ENCODE data around the gene NF1. TPM values are rescaled to one million over a fixed set of nuclear protein-coding genes. Genes with fewer than 3 reads are reported as not detected.
"Not testable (repeated sequence)": the region's sequence is repeated elsewhere in the genome, so short reads cannot be mapped to it uniquely, and the experiment has no call there.

Gene NF1
- total RNA-seq, 2 donors from 2014 or later, result 62.3 to 68.0 TPM

DNA sequence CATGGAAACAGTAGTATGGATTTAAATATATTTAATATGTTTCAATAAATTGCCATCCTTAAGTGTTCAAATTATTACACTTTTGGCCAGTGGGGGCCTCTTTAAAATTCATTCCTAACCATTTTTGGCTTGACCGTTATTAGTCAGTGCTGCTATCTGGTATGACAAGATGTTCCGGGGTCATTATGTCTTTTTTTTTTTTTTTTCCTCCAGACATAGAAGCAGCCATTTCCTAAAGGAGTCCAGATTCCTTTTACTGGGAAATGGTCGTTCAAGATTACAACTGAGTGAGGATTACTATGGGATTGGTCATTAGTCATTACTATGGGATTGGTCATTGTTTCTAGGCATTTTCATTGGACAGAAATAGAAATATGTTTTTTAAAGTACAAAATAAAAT lies 53.4 kb downstream of the NF1 start:
- Histone ChIP-seq H3K27me3 (replicated peaks; ENCODE audit: insufficient read depth) (no peaks in the 10 kb centered on the region), H3K27ac (no peak overlapping the region), H3K36me3 (no peaks in the 10 kb centered on the region), H3K4me1 (replicated peaks) (no peaks in the 10 kb centered on the region), H3K4me3 (no peak overlapping the region), H3K9me3 (no peaks in the 10 kb centered on the region)
- TF ChIP-seq, protein P1, sequence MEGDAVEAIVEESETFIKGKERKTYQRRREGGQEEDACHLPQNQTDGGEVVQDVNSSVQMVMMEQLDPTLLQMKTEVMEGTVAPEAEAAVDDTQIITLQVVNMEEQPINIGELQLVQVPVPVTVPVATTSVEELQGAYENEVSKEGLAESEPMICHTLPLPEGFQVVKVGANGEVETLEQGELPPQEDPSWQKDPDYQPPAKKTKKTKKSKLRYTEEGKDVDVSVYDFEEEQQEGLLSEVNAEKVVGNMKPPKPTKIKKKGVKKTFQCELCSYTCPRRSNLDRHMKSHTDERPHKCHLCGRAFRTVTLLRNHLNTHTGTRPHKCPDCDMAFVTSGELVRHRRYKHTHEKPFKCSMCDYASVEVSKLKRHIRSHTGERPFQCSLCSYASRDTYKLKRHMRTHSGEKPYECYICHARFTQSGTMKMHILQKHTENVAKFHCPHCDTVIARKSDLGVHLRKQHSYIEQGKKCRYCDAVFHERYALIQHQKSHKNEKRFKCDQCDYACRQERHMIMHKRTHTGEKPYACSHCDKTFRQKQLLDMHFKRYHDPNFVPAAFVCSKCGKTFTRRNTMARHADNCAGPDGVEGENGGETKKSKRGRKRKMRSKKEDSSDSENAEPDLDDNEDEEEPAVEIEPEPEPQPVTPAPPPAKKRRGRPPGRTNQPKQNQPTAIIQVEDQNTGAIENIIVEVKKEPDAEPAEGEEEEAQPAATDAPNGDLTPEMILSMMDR (IDR thresholded peaks at IDR 0.05), result no peak
- TF ChIP-seq POLR2AphosphoS5 (IDR thresholded peaks at IDR 0.05) (no peak), POLR2A (IDR thresholded peaks at IDR 0.05) (no peak)
- 68% methylated on average over 3 of the region's 3 CpGs for WGBS
- no peak for DNase-seq (ENCODE audit: low spot score)
- intact Hi-C loops (cut with DNase I), result no loop called here

DNA sequence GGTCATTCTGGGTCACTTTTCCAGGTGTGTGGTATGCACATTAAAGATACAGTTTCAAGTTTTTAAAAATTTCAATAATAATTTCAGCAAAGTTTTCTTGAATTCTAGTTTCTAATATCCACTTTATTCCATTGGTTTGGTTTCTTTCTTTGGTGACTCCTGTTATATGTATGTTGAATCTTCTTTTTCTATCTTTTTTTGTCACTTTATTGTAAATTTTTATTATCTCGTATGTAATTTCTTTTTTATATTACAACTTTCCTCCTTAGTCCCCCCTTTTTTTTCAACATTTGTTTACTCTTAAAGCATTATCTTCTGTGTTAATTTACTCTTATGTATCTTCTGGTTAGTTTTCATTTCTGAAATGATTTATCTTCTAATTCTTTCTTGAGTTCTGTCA lies 57.5 kb downstream of the NF1 start:
- TF ChIP-seq POLR2AphosphoS5 (IDR thresholded peaks at IDR 0.05) (no peak), POLR2A (IDR thresholded peaks at IDR 0.05) (no peak)
- TF ChIP-seq, protein P1 (IDR thresholded peaks at IDR 0.05), result no peak
- 83% methylated on average over 1 of the region's 1 CpG for WGBS
- intact Hi-C loops (cut with DNase I), result no loop called here

DNA sequence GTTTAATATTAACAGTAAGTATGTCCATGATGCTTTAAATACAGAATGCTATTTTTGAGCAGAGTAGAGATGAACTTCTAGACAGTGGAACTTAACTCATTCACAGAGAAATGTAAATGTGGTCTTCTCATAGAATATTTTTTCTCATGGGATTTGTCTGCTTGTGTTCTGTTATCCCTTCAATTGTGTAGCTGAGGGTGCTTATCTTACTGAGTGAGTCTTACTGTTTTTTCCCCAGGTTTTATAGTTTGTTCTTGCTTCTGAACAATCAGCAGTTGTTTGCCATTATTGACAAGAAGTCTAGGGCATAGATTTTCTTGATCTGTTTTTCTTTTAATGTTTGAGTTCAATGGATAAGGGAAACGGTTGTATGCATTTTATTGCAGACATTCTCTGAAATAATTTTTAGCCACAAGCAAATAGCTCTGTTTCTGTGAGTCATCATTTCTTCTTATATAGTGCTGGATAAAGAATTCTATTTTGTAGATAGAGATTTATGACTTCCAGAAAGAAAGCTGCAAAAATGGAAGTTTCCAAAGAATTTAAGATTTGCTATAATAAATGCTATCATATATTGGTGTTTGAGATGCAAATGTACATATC lies 60.5 kb downstream of the NF1 start:
- WGBS, result 29% methylated on average over 1 of the region's 1 CpG
- Histone ChIP-seq H3K4me3 (no peak overlapping the region), H3K27ac (no peak overlapping the region), H3K9me3 (no peaks in the 10 kb centered on the region), H3K4me1 (replicated peaks) (no peaks in the 10 kb centered on the region), H3K36me3 (no peaks in the 10 kb centered on the region), H3K27me3 (replicated peaks; ENCODE audit: insufficient read depth) (no peaks in the 10 kb centered on the region)
- DNase-seq (ENCODE audit: low spot score), result no peak
- intact Hi-C loops (cut with DNase I), result no loop called here
- TF ChIP-seq POLR2AphosphoS5 (IDR thresholded peaks at IDR 0.05) (no peak), POLR2A (IDR thresholded peaks at IDR 0.05) (no peak)
- TF ChIP-seq, protein P1 (IDR thresholded peaks at IDR 0.05), result no peak

More for the DNA sequence above, 57.5 kb downstream of the NF1 start:
- Histone ChIP-seq H3K36me3 (no peaks in the 10 kb centered on the region), H3K9me3 (no peaks in the 10 kb centered on the region), H3K4me3 (no peak overlapping the region), H3K4me1 (replicated peaks) (no peaks in the 10 kb centered on the region), H3K27me3 (replicated peaks; ENCODE audit: insufficient read depth) (no peaks in the 10 kb centered on the region), H3K27ac (no peak overlapping the region)
- DNase-seq (ENCODE audit: low spot score), result no peak

DNA sequence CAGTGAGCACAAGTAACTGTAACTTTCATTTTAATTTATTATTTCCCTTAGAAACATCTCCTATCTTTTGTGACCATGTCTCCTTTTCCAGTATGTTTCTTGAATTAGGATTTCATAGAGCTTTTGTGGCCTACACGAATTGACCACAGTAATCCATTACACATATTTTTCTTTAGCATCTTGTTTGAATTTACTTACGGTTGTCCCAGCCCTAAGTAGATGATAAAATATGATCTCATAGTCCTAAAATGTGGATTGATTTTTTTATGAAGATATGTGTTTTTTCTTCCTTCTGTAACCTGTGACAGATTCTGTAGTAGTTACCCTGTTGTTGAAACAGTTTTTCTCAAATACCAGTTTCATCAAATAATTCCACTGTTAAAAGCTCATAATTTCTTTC lies 61.5 kb downstream of the NF1 start:
- H3K9me3 ChIP-seq, result no peaks in the 10 kb centered on the region
- no peaks in the 10 kb centered on the region for H3K4me1 ChIP-seq (replicated peaks)
- no peak overlapping the region for H3K27ac ChIP-seq
- WGBS, result 85% methylated on average over 2 of the region's 2 CpGs
- H3K36me3 ChIP-seq, result no peaks in the 10 kb centered on the region
- H3K27me3 ChIP-seq (replicated peaks; ENCODE audit: insufficient read depth), result no peaks in the 10 kb centered on the region
- H3K4me3 ChIP-seq, result no peak overlapping the region
- DNase-seq (ENCODE audit: low spot score), result no peak
- TF ChIP-seq, protein P1 (IDR thresholded peaks at IDR 0.05), result no peak
- TF ChIP-seq POLR2AphosphoS5 (IDR thresholded peaks at IDR 0.05) (no peak), POLR2A (IDR thresholded peaks at IDR 0.05) (no peak)
- intact Hi-C loops (cut with DNase I), result no loop called here

DNA sequence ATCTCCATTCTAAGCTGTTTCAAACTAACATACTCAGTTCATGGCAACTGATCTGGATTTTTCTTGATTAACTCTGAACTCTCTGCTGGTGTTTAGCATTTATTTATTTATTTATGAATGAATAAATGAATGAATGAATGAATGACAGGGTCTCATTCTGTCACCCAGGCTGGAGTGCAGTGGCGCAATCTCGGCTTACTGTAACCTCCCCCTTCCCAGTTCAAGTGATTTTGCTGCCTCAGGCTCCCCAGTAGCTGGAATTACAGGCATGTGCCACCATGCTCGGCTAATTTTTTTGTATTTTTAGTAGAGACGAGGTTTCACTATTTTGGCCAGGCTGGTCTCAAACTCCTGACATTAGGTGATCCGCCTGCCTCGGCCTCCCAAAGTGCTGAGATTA lies 62.1 kb downstream of the NF1 start:
- DNase-seq (ENCODE audit: low spot score); H3K27ac ChIP-seq; intact Hi-C loops (cut with DNase I); H3K4me3 ChIP-seq; H3K36me3 ChIP-seq; H3K9me3 ChIP-seq; H3K27me3 ChIP-seq (replicated peaks; ENCODE audit: insufficient read depth); H3K4me1 ChIP-seq (replicated peaks): not testable (repeated sequence)
- 99% methylated on average over 6 of the region's 6 CpGs for WGBS

Data from prostate gland (tissue), 2 donors.